Activated CD4-positive, alpha-beta T cell treated with anti-CD3 and anti-CD28 coated beads for 4 hours (primary cell): Measurements from ENCODE around the gene ZNF804A.

Experiments
- DNase-seq, 2 donors: peaks; one replicate each; pipeline ENCODE4 v3.0.0-alpha.2; 2020

ZNF804A gene

GRCh38 chr2:184971546-184972068 is 373.3 kb downstream of the ZNF804A start:
- DNase-seq, result no peak
